Measurements from ENCODE around the gene STBD1. TPM values are rescaled to one million over a fixed set of nuclear protein-coding genes. Genes with fewer than 3 reads are reported as not detected.

The STBD1 gene
- total and polyA plus RNA-seq, 2 experiments from 2014 or later: 2.0 to 2.6 TPM

DNA sequence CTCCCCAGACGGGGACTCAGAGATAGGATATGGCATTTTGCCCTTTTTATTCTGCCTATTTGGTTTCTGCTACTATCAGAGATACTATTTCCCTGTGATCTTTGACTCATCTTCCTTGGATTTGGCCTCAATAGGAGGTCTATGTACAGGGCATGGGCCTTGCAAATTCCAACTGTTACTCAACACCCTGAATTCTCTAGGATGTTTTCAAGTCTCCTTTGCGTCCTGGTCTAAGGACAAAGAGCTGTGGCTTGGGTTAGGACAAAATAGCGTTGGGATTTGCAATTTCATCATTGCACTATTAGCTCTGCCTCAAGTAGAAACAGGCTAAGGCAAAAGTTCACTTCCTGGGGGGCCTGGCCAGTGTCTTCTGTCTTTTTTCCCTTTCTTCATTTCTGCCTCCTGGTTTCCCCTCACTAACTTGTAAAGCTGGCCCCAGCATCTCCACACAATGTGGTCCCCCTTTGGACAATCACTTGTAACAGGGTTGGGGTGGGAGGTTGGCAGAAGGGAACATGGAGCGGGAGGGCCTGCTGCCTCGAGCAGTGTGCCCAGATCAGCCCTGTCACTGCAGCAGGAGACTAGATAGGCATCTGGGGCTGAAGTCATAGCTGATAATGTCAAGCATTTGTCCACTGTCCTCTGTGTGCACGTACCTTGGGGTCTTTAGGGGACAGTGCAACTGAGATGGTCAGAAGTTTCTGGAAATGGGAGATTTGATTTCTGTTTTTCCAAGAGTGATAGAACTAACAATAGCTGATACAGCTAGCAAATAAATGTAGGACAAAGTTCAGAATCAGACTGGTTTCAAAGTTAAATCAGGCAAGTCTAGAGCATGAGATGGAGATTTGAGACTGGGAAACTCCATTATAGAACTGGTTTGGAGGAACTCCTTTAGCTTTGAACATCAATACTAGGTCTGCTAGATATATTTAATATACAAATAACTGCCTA, 25.8 kb upstream of the STBD1 start:
- no peak overlapping the region; the same call in 1 of the 2 replicates for H3K27ac ChIP-seq (ENCODE audit: low read depth)
- Mint-ChIP-seq H3K36me3 (ENCODE audit: low read depth) (no peaks in the 10 kb centered on the region), H3K27me3 (ENCODE audit: insufficient read depth, low read depth, poor library complexity) (peaks cover 2% of the 10 kb centered on the region), H3K9me3 (no peaks in the 10 kb centered on the region), H3K4me1 (no peaks in the 10 kb centered on the region), H3K27ac (no peak overlapping the region), H3K4me3 (no peak overlapping the region)
- no peak overlapping the region for H3K4me3 ChIP-seq
- no peaks in the 10 kb centered on the region for H3F3A ChIP-seq (replicated peaks; ENCODE audit: low read depth)
- no peaks in the 10 kb centered on the region for H3K79me2 ChIP-seq (replicated peaks; ENCODE audit: insufficient read depth)
- no peaks in the 10 kb centered on the region for H3K27me3 ChIP-seq (ENCODE audit: insufficient read depth)
- no peaks in the 10 kb centered on the region for H3K4me1 ChIP-seq (ENCODE audit: insufficient read depth)
- no peaks in the 10 kb centered on the region for H3K9me2 ChIP-seq (ENCODE audit: insufficient read depth)
- ATAC-seq (no peak), DNase-seq (ENCODE audit: low spot score) (no peak)
- no peak for TF ChIP-seq STAT1 (IDR thresholded peaks at IDR 0.05; ENCODE audit: unreplicated experiment)
- no peak for TF ChIP-seq CREB1 (CRISPR knock-in tag; IDR thresholded peaks at IDR 0.05; ENCODE audit: low read depth)
- no peak for TF ChIP-seq REST (IDR thresholded peaks at IDR 0.05; ENCODE audit: unreplicated experiment)
- TF ChIP-seq POLR2AphosphoS5 (IDR thresholded peaks at IDR 0.05; ENCODE audit: low read depth): no peak
- TF ChIP-seq NANOG (IDR thresholded peaks at IDR 0.05; ENCODE audit: borderline replicate concordance): no peak
- no peak for TF ChIP-seq JUNB (IDR thresholded peaks at IDR 0.05; ENCODE audit: unreplicated experiment)
- no peak for TF ChIP-seq EZH2 (IDR thresholded peaks at IDR 0.05; ENCODE audit: low read depth, unreplicated experiment)
- no peak for TF ChIP-seq CTCF (conservative IDR thresholded peaks at IDR 0.05; ENCODE audit: low read depth in 2 of 2)
- TF ChIP-seq, protein P1, sequence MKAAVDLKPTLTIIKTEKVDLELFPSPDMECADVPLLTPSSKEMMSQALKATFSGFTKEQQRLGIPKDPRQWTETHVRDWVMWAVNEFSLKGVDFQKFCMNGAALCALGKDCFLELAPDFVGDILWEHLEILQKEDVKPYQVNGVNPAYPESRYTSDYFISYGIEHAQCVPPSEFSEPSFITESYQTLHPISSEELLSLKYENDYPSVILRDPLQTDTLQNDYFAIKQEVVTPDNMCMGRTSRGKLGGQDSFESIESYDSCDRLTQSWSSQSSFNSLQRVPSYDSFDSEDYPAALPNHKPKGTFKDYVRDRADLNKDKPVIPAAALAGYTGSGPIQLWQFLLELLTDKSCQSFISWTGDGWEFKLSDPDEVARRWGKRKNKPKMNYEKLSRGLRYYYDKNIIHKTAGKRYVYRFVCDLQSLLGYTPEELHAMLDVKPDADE (IDR thresholded peaks at IDR 0.05): no peak
- TF ChIP-seq ZNF114 (CRISPR knock-in tag; IDR thresholded peaks at IDR 0.05): no peak
- TF ChIP-seq ZNF462 (CRISPR knock-in tag; IDR thresholded peaks at IDR 0.05): no peak
- TF ChIP-seq ZNF331 (CRISPR knock-in tag; IDR thresholded peaks at IDR 0.05; ENCODE audit: low read depth): no peak
- no peak for TF ChIP-seq EZH2phosphoT487 (IDR thresholded peaks at IDR 0.05; ENCODE audit: unreplicated experiment)
- no peaks in the 10 kb centered on the region for H3K36me3 ChIP-seq (ENCODE audit: insufficient read depth)
- no peak overlapping the region for H3K4me2 ChIP-seq
- no peaks in the 10 kb centered on the region for H4K20me1 ChIP-seq (replicated peaks; ENCODE audit: insufficient read depth)
- no peak overlapping the region for H2AFZ ChIP-seq

Measured in GM23338 (cell line).